Panc1 (cell line): ENCODE measurements around the gene GPR65. TPM values are rescaled to one million over a fixed set of nuclear protein-coding genes. Genes with fewer than 3 reads are reported as not detected.

Source experiments
- ATAC-seq: fragments of 200-7000 bp; cut with Tn5 transposase; 2 replicates; pipeline ENCODE4 v1.9.1; 2020; ENCODE audit warnings: mild to moderate bottlenecking, moderate library complexity
- BruUV-seq: library from RNA; stranded (reverse); fragments of 400-500 nt; replicated peaks from 2 replicates; lab custom pipeline; 2021; lab: Mats Ljungman, UMichigan
- CTCF ChIA-PET: fragments of 300-600 bp; sonication (Branson Sonifier 250); formaldehyde crosslinking; loops from one replicate; lab custom pipeline; 2022; ENCODE audit warnings: antibody characterized with exemption; lab: Charles Lee
- POLR2A ChIA-PET: fragments of 300-600 bp; sonication (Branson Sonifier 250); formaldehyde crosslinking; loops from one replicate; lab custom pipeline; 2022; ENCODE audit warnings: antibody characterized with exemption; lab: Charles Lee
- DNase-seq: peaks from one replicate; pipeline ENCODE4 v3.0.0-alpha.2; 2010; ENCODE audit warnings: low read depth, low spot score
- H3K27ac ChIP-seq: 2 replicates; pipeline ENCODE4 v1.5.1; 2011; ENCODE audit warnings: mild to moderate bottlenecking, low read length, inconsistent platforms
- H3K27me3 ChIP-seq: fragments of 200-500 bp; sonication (Bioruptor generic); 2 replicates; pipeline ENCODE4 v1.6.0; 2014; ENCODE audit warnings: low read length, inconsistent platforms; ENCODE audit not compliant: control insufficient read depth, insufficient read depth
- H3K36me3 ChIP-seq: fragments of 200-500 bp; sonication (Bioruptor generic); 2 replicates; pipeline ENCODE4 v1.5.1; 2014; ENCODE audit warnings: inconsistent platforms, mild to moderate bottlenecking, low read length, moderate library complexity; ENCODE audit not compliant: control insufficient read depth, insufficient read depth
- H3K4me1 ChIP-seq: 2 replicates; pipeline ENCODE4 v1.5.1; 2011; ENCODE audit warnings: inconsistent platforms, mild to moderate bottlenecking, low read length, moderate library complexity; ENCODE audit not compliant: control insufficient read depth, insufficient read depth
- H3K4me3 ChIP-seq, 2 experiments: 2 replicates each; pipeline ENCODE4 v1.5.1; 2011 to 2012; ENCODE audit warnings: low read depth in 2 of 2, low read length in 2 of 2, mild to moderate bottlenecking in 2 of 2, inconsistent platforms in 1 of 2, moderate library complexity in 1 of 2
- H3K9me3 ChIP-seq: fragments of 200-500 bp; sonication (Bioruptor generic); 2 replicates; pipeline ENCODE4 v1.5.1; 2014; ENCODE audit warnings: low read depth, mild to moderate bottlenecking, inconsistent platforms, low read length, moderate library complexity; ENCODE audit not compliant: control insufficient read depth, insufficient read depth
- CTCF ChIP-seq: fragments of 450-650 bp; IDR thresholded peaks from 2 replicates; pipeline ENCODE4 v1.5.1; 2017; ENCODE audit warnings: mild to moderate bottlenecking
- POLR2AphosphoS5 ChIP-seq: IDR thresholded peaks from 2 replicates; pipeline ENCODE4 v1.6.1; 2012; ENCODE audit warnings: mild to moderate bottlenecking, low read depth, low read length, moderate library complexity
- REST ChIP-seq, 2 experiments: IDR thresholded peaks; 2 replicates each; pipeline ENCODE4 v1.6.1; 2011 to 2012; ENCODE audit warnings: low read depth in 2 of 2, control low read depth in 1 of 2, low read length in 1 of 2, mild to moderate bottlenecking in 1 of 2, moderate library complexity in 1 of 2; ENCODE audit not compliant: insufficient read depth in 1 of 2
- SIN3A ChIP-seq: IDR thresholded peaks from 2 replicates; pipeline ENCODE4 v1.6.1; 2012; ENCODE audit warnings: low read depth, mild to moderate bottlenecking, low read length, moderate library complexity, borderline replicate concordance; ENCODE audit not compliant: insufficient read depth
- TCF7L2 ChIP-seq: IDR thresholded peaks from 2 replicates; pipeline ENCODE4 v1.6.1; 2011; ENCODE audit warnings: mild to moderate bottlenecking, low read depth, low read length, inconsistent platforms
- in situ Hi-C: cut with HindIII; loops from 2 replicates; pipeline ENCODE4 v1.10.0; 2016; ENCODE audit warnings: low sequenced_read_pairs, low pct_unique_long_range_greater_than_20kb
- intact Hi-C: fragments of 100-400 bp; cut with micrococcal nuclease; formaldehyde crosslinking; loops from one replicate; pipeline ENCODE4 v1.10.0; 2022; ENCODE audit not compliant: unreplicated experiment
- total RNA-seq: library from RNA; stranded (reverse); gene quantifications from one replicate; pipeline ENCODE4 v1.2.1, GENCODE V29; 2021; ENCODE audit not compliant: unreplicated experiment

Gene GPR65
- total RNA-seq, 1 experiment from 2014 or later: not detected

GRCh38 chr14:88012495-88012894 lies 7.6 kb downstream of the GPR65 start:
- H3K27me3 ChIP-seq: no peaks in the 10 kb centered on the region
- H3K4me1 ChIP-seq: no peaks in the 10 kb centered on the region
- ChIA-PET CTCF (interaction anchor here (0.7 kb wide), 1 partner anchor 165 kb away, joined by 5 read pairs; no protein-coding TSS in a partner anchor), POLR2A (no interaction called here)
- DNase-seq (no peak), ATAC-seq (no peak)
- in situ Hi-C loops: no loop called here
- no peaks in the 10 kb centered on the region for H3K9me3 ChIP-seq
- no peak overlapping the region for H3K4me3 ChIP-seq
- no peak for TF ChIP-seq REST (IDR thresholded peaks at IDR 0.05; ENCODE audit: insufficient read depth in 1 of 2, low read depth in 2 of 2, low read length in 1 of 2)
- TF ChIP-seq SIN3A: no peak
- TF ChIP-seq CTCF: no peak
- no peak for TF ChIP-seq POLR2AphosphoS5
- TF ChIP-seq TCF7L2: no peak
- no TSS peak for BruUV-seq
- intact Hi-C loops: loop anchor here (2.0 to 5.0 kb wide), 2 partner anchors 65 to 366 kb away; no protein-coding TSS in a partner anchor
- H3K27ac ChIP-seq: no peak overlapping the region
- H3K36me3 ChIP-seq: no peaks in the 10 kb centered on the region

GRCh38 chr14:88013750-88014349 lies 8.9 kb downstream of the GPR65 start:
- peak; percentile 96 for TF ChIP-seq CTCF
- TF ChIP-seq SIN3A: no peak
- BruUV-seq: no TSS peak
- H3K27me3 ChIP-seq: no peaks in the 10 kb centered on the region
- DNase-seq (peak; percentile 48), ATAC-seq (peak; percentile 96)
- no peaks in the 10 kb centered on the region for H3K4me1 ChIP-seq
- ChIA-PET POLR2A (no interaction called here), CTCF (interaction anchor here (0.7 kb wide), 1 partner anchor 69 kb away, joined by 3 read pairs; no protein-coding TSS in a partner anchor)
- H3K4me3 ChIP-seq: no peak overlapping the region
- in situ Hi-C loops: no loop called here
- no peaks in the 10 kb centered on the region for H3K36me3 ChIP-seq
- H3K9me3 ChIP-seq: no peaks in the 10 kb centered on the region
- intact Hi-C loops: loop anchor here (1.0 to 5.0 kb wide), 3 partner anchors 67 to 365 kb away; no protein-coding TSS in a partner anchor
- H3K27ac ChIP-seq: no peak overlapping the region
